ENCODE measurements around the gene NPAS2.

NPAS2 gene, protein sequence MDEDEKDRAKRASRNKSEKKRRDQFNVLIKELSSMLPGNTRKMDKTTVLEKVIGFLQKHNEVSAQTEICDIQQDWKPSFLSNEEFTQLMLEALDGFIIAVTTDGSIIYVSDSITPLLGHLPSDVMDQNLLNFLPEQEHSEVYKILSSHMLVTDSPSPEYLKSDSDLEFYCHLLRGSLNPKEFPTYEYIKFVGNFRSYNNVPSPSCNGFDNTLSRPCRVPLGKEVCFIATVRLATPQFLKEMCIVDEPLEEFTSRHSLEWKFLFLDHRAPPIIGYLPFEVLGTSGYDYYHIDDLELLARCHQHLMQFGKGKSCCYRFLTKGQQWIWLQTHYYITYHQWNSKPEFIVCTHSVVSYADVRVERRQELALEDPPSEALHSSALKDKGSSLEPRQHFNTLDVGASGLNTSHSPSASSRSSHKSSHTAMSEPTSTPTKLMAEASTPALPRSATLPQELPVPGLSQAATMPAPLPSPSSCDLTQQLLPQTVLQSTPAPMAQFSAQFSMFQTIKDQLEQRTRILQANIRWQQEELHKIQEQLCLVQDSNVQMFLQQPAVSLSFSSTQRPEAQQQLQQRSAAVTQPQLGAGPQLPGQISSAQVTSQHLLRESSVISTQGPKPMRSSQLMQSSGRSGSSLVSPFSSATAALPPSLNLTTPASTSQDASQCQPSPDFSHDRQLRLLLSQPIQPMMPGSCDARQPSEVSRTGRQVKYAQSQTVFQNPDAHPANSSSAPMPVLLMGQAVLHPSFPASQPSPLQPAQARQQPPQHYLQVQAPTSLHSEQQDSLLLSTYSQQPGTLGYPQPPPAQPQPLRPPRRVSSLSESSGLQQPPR

GRCh38 chr2:100819370-100820272, at the start of gene NPAS2:
NPAS2 (plus strand) TSS chr2:100820139; CDS start chr2:100904755, 84,616 bp downstream.
- peak; percentile 11 to 27 for DNase-seq

- no peak for DNase-seq
Measured at GRCh38 chr2:100771125-100771524, 48.8 kb upstream of the NPAS2 start.

- no peak for DNase-seq
Measured at GRCh38 chr2:100773538-100773937, 46.4 kb upstream of the NPAS2 start.

GRCh38 chr2:100776445-100776844, 43.5 kb upstream of the NPAS2 start:
- DNase-seq, result no peak

DNA sequence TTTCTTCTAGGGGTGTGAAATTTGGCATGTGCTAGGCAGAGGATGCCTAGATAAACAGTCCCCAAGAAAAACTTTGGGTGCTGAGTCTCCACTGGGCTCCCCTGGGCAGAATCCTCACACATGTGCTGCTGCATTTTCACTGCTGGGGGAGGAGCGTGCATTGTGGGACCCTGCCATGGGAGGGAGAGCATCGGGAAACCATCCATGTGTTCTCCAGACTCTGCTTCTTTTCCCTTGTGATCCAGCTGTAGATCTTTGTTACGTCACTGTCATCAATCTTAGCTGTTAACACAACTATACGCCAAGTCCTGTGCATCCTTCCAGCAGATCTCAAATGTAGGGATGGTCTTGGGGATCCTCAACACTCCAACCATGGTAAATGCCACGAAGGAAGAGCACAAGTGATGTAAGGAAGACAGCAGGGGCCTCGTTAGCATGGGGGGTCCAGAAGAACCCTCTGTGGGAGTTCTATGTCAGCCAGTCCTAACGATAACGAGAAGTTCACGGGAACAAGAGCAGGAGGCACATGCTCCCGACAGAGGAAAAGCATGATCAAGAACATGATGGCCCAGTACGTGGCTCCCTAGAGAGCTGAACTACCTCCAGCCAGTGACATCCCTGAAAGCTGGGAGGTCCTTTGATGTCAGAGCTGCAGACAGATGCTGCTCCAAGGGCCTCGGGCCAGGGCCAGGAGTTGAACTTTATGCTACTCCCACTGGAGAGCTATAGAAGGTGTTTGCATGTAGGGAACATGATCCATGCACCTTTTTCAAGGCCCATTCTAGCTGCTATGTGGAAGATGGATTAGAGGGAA, 41.1 kb upstream of the NPAS2 start:
- no peak for DNase-seq

DNA sequence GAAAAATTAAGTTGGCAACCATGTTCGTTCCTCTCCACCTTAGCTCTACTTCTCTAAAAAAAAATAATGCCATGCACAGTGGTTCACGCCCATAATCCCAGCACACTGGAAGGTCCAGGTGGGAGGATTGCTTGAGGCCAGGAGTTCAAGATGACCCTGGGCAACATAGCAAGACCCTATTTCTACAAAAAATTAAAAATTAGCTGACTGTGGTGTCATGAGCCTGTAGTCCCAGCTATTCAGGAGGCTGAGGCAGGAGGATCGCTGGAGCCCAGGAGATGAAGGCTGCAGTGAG, 40.1 kb upstream of the NPAS2 start:
- no peak for DNase-seq

- no peak for DNase-seq
Measured at GRCh38 chr2:100780203-100781008, 39.5 kb upstream of the NPAS2 start.

DNA sequence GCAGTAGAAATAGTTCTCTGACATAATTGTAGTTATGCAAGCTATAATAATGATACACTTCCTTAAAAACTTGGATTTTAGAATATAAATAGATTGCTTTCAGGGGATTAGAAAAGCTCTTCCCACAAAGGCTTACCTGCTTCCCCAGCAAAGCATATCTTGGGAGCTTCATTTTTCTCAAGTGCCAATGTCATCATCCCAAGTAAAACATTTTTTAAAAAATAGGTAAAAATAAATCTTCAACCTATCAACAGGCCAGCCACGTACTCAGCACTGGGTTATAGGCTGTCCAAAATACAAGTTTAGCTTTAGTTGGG, 39.0 kb upstream of the NPAS2 start:
- DNase-seq, result no peak

GRCh38 chr2:100781523-100782379, 38.2 kb upstream of the NPAS2 start:
- no peak for DNase-seq

GRCh38 chr2:100782380-100782878, 37.5 kb upstream of the NPAS2 start:
- no peak for DNase-seq

DNA sequence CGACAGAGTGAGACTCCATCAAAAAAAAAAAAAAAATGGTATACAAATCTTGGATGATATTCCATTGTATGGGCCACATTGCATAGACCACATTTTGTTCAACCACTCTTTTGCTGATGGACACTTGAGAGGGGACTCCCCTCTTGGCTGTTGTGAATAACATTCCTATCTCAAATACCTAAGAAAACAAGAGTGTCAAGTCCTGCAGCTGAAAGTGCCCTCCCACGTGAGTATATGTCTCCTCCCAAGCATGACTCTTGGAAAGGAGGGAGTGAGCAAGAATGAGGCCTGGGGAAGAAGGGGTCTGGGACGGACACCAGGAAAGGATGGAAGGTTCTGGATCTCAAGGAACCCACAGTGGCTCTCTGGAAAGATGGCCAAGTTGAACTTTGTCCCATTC, 36.0 kb upstream of the NPAS2 start:
- no peak for DNase-seq

DNA sequence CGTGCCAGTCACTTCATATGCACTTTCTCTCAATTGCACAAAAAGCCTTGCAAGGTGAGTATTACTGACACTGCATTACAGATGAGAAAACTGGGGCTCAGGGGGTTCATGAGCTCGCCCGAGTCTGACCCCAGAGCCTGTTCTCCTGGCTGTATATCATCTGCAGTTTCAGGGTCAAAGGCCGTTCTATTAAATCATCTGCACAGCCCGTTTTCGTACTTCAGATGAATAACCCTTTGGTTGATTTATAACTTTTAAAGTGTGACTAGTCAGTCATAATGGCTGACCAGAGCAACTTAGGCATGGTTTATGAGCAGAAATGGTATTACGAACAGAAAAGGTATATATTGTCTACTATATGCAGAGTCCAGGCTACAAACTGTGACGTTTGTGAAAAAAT, 35.3 kb upstream of the NPAS2 start:
- no peak for DNase-seq

DNA sequence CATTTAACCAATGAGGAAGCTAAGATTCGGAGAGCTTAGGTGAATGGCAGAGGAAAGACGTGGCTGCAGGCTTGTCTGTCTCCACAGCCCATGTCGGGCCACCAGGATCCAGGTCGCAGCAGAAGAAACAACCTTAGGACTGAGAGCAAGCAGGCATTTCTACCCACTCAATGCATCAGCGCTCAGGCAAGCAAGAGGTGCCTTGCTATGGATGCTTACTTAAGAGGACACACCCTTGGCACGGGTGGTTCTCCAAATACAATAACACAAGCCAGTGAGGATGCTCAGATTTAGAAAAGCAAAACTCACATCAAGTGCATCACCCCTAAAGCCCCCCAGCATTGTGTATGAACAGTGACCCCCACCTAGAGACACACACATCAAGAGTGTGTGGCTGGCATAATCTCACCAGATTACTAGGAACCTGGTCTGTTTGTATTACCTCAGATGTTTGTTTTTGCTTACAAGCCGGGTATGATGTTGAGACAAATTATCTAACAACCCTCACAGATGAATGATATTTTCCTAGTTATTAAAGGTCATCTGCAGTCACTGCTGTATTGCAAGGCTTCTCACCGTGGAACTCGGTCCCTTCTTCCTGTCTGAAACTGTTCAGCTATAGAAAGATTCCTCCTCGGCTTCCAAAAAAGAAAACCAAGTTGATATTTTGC, 34.2 kb upstream of the NPAS2 start:
- DNase-seq, result no peak

DNA sequence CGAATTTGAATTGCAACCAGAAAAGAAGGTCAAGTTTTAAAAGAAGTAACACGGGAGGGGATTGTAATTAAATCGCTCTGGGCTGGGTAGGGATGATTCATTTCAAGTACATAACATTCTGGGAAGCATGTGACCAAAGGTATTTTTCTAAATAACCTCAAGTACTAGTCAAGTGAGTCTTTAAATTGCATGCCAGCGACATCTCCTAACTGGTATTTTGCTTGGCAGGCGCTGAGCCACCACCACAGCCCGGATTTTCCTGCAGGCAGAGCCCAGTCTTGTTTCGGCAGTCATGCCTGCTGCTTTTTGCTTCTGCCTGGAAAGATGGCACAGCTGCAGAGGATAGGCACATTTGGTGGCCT, 33.7 kb upstream of the NPAS2 start:
- DNase-seq, result no peak

DNA sequence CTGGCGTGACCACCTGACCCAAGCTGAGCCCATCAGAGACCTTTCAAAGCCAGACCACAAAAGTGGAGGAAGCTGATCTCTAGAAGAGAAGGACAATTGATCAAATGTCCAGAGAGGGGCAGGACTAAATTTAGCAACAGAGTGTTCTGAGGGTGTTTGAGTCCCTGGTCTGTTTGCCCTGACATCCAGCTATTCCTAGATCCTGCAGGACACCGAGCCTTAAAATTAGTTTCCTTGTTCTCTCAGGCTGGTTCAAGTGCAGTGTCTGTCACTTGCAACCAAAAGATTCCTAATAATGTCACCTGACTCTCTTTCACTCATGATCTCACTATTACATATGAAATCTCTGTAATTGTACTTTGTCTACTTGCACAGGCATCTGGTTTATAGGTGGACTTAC, 33.0 kb upstream of the NPAS2 start:
- no peak for DNase-seq

DNA sequence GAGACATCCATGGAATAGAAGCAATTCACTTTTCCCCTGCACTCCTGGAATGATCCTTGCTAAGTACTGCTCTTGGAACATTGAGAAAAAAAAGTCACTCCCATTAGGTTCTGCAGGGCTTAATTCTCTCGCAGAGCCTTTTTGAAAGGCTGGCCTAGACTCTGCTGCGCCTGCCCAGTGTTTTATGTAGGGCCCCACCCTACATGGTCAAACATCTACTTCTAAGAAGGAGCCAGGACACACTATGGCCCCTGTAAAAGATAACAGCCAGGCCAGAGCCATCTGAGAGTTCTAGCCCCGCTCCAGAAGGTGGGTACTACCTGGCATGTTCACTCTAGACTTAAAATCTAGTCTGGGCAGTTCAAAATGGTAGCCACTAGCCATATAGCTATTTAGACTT, 30.6 kb upstream of the NPAS2 start:
- no peak for DNase-seq

- DNase-seq, result no peak
Measured at GRCh38 chr2:100791294-100791935, 28.5 kb upstream of the NPAS2 start.

DNA sequence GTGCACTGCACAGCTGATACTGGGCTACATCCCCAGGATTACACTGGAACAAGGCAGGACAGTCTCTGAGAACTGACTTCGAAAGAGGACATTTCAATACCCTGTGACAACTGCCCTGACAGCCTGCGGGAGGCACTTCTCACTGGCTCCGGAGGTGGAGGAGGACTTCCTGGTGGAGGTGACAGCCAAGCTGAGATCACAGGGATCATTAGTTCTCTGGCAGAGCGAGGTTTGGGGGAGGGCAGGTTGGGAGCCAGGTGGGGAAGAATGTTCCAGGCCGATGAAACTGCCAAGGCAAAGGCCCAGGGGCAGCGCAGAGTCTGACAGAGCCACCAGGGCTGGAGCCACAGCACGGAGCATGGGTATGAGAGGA, 28.0 kb upstream of the NPAS2 start:
- DNase-seq, result no peak

DNA sequence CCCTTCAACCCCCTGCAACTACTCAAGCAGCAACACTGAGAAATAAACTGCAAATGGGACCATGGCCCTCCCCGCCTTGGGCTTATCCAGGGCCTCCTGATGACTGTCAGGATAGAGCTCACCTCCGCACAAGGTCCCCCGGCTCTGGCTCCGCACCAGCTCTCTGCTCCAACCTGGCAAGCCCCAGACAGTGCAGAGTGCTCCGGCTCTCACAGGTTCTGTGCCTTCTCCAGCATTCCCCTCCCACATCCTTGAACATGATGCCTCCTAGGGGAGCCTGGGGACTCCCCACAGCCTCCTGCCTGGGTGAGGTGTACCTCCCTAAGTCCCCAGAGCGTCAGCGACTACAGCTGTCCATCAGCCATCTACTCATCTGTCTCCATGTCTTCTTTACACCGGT, 26.7 kb upstream of the NPAS2 start:
- DNase-seq, result no peak

GRCh38 chr2:100793982-100794381, 26.0 kb upstream of the NPAS2 start:
- DNase-seq, result no peak

Measured in activated CD4-positive, alpha-beta T cell treated with anti-CD3 and anti-CD28 coated beads, Interleukin-2, amount 50 U/mL, for 48 hours (primary cell).